ENCODE measurements around the gene DYNC2H1.

DYNC2H1 gene

DNA sequence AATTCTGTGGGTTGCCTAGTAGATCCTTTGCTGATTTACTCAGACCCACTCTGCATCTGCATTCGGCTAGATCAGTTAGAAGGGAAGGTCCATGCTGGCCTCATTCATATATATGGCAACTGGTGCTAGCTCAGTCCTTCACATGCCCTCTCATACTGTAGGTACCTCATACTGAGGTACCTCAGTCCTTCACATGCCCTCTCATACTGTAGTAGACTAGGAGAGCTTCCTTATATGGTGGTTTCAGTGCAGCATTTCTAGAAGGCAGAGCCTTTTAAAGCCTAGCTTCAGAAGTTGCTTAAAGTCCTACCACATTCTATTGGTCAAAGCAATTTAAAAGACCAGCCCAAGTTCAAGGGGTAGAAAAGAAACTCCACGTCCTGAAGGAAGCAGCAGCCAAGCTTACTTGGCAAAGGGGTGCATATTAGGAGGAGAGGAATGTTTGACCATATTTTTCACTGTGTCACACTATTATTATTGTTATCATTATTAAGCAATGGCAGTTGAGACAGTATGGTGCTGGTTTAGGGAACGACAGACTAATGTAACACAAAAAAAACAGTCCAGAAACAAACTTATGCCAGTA lies 356.4 kb downstream of the DYNC2H1 start:
- FAIRE-seq = no peak

DNA sequence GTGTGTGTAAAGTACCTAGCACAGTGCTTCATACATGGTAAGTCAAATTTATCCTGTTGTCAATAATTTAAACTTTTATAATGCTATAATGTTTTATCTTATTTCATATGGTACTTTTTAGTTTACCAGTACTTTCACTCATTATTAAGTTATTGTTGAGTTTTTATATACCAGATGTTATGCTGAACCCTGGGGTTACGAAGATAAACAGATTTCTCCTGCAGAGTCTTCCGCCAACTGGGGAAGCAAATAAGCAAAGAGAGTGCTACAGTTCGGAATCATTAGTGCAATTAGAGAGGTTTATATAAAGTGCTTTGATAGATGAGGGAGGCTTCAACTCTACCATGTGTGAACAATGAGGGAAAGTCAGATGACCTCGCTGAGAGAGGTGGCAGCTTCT lies 362.3 kb downstream of the DYNC2H1 start:
- FAIRE-seq = no peak

DNA sequence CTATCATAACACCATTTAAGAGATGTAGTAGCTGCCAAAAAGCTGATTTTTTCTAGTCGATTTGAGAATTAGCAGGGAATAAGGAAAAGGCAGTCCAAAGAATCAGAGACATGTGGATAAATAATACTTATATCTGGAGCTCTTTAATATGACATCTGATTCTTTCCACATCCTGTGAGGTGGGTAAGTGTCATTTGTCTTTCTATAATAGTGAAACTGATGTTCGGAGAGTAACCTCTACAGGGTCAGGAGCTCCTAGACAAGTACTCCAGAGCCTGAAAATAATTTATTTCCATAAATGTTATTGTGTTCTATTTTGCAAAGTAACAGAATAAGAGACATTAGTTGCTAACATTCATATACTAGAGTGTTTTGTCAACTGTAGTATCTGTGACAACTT lies 367.6 kb downstream of the DYNC2H1 start:
- FAIRE-seq = no peak

DNA sequence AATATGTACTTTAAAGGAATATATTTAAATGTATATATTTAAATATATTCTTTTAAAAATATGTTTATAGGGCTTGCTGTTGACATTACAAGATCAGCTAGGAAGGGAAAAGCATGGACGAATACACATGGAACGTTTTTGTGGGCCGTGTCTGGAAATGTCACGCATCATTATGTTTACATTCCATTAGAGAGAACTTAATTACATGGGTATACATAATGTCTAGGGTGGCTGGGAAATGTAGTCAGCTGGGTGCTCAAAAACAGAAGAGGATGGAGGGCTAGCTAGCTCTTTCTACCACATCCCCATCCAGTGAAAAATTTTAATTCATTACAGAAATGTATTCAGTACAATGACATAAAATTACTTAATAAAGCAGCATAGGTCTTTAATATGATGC lies 371.2 kb downstream of the DYNC2H1 start:
- no peak for FAIRE-seq

DNA sequence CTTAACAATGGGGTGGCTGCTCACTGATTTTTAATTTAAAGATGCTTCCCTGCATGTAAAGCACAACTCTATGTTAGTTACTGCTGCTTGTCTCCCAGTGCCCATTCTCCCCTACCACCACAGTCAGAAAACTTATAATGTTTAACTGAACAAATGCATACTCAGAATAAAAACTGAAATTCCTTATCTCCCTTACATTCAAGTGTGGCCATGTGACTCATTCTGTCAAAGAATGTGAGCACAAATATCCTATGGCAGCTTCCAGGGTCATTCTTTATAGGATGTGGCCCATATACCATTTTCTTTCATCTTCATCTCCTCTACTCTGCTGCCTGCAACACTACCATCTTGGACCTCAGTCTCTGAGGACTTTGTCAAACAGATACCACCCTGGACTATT lies 374.8 kb downstream of the DYNC2H1 start:
- no peak for FAIRE-seq

- FAIRE-seq = no peak
These were observed 375.3 kb downstream of the DYNC2H1 start for GRCh38 chr11:103484545-103484944.

- FAIRE-seq = no peak
These were observed 377.4 kb downstream of the DYNC2H1 start for GRCh38 chr11:103486604-103487003.

- no peak for FAIRE-seq
These were observed 377.9 kb downstream of the DYNC2H1 start for GRCh38 chr11:103487113-103487512.

DNA sequence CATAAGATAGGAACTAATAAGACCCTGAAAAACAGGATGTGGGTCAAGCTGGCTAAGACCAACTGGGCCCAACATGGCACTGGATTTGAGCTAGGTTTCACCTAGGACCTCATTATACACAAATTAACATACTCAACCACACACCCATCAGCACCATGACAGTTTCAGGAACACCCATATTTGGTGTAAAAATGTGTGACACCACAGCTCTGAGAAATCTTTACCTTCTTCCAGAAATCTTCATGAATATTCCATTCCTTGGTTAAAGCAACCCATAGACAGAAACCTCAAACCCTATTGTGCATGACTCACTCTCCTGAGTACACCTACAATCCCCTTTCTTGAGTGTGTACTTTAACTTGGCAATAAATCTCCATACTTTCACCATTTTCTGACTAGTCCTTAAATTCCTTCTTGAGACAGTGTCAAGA lies 378.8 kb downstream of the DYNC2H1 start:
- no peak for FAIRE-seq

DNA sequence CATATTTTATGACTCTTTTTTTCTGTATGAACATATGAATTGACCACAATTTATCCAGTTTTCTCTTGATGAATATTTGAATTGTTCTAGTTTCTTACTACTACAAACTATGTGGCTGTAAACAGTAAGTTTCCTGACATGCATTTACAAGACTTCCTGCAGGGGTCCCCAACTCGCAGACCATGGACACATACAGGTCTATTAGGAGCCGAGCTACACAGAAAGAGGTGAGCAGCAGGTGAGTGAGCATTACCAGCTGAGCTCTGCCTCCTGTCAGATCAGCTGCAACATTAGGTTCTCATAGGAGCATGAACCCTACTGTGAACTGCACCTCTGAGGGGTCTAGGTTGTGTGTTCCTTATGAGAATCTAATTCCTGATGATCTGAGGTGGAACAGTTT lies 379.4 kb downstream of the DYNC2H1 start:
- FAIRE-seq = no peak

- no peak for FAIRE-seq
These were observed 382.6 kb downstream of the DYNC2H1 start for GRCh38 chr11:103491777-103492176.

DNA sequence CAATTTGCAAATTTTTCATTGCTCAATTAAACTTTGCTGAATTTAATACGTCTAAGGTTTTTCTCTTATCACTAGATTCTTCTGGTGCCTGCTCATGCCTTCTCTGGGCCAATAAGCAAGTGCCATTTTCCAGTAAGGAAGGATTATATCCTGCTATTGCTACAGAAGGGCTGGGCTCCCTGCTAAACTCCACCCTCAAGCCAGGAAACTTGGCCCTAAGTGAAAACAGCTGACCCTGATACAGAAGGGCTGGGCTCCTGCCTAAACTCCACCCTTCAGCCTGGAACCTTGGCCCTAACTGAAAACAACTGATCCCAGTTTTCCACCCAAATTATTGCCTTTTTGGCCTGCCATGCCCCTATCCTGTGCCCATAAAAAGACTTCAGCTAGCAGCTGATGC lies 385.3 kb downstream of the DYNC2H1 start:
- no peak for FAIRE-seq

- no peak for FAIRE-seq
These were observed 388.0 kb downstream of the DYNC2H1 start for GRCh38 chr11:103497268-103497667.

- no peak for FAIRE-seq
These were observed 390.6 kb downstream of the DYNC2H1 start for GRCh38 chr11:103499710-103500340.

GRCh38 chr11:103515283-103515682 lies 406.1 kb downstream of the DYNC2H1 start:
- no peak for FAIRE-seq

- no peak for FAIRE-seq
These were observed 411.6 kb downstream of the DYNC2H1 start for GRCh38 chr11:103520792-103521191.

DNA sequence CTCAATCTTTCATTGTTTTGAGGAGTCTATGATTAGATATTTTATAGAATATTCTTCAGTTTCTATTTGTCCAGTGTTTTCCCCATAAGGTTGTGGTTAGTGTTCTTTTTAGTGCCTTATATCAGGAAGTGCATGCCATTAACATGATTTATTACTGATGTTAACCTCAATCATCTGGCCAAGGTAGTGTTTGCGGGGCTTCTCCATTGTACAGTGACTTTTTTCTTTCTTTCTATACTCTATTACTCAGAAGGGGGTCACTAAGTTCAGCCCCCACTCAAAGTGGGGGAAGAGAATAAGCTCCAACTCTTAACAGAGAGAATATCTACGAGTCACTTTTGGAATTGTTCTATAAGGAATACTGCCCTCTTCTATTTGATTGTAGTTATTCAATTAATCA lies 415.8 kb downstream of the DYNC2H1 start:
- FAIRE-seq = no peak

DNA sequence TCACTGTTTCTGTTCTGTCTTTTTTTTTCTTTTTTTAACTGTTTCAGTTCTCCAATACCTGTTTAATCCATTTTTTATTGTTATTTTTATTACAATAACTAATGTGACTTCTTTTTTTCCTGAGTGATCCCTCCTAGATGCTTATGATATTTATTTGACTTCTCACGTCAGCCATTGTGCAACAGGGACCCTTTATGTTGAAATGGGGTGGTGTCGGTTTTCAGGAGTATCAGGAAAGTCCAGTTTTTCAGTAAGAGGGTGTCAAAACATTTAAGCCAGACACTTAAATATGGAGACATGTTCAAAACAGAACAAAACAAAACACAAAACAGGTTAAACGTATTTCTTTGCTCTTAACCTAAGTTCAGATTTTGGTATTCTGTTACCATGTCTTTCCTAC lies 418.8 kb downstream of the DYNC2H1 start:
- FAIRE-seq = no peak

GRCh38 chr11:103528596-103528995 lies 419.4 kb downstream of the DYNC2H1 start:
- FAIRE-seq = no peak

- no peak for FAIRE-seq
These were observed 420.0 kb downstream of the DYNC2H1 start for GRCh38 chr11:103529181-103529684.
